T-cell (primary cell): Measurements from ENCODE around the gene SAG. TPM values are rescaled to one million over a fixed set of nuclear protein-coding genes. Genes with fewer than 3 reads are reported as not detected.

Source experiments
- total RNA-seq, 35 experiments: library from RNA in 6 of 35; stranded (reverse) in 6 of 35; fragments of 120-200 nt in 1 of 35; gene quantifications; one replicate each; pipeline versions ENCODE4 v1.2.1 to v1.2.4 and lab custom pipeline; 2013 to 2026

SAG gene
- total RNA-seq, 5 donors from 2014 or later (not counting 1 experiment from before 2014, with no cell fraction given): 0.03 to 0.37 TPM; not detected in 3

Other genes starting within 250 kb of the SAG start
- 100 to 1,000 TPM; 108 to 216 (median 135) TPM for gene INPP5D, start 247.5 kb upstream of the SAG start, total RNA-seq
- gene ATG16L1, start 56.1 kb upstream of the SAG start, total RNA-seq: 100 to 1,000 TPM in 1 of 5 donors, 10 to 100 TPM in 4; 73.9 to 117 (median 83.4) TPM
- 100 to 1,000 TPM; 143 to 254 (median 163) TPM for gene DGKD, start 46.7 kb downstream of the SAG start, total RNA-seq